NCI-H1105 treated with DMSO at 0.1 percent for 48 hours (cell line): ENCODE measurements around the gene COX7A1.
"Not testable (repeated sequence)": the region's sequence is repeated elsewhere in the genome, so short reads cannot be mapped to it uniquely, and the experiment has no call there.

ENCODE experiments used
- DNase-seq: peaks from one replicate; lab custom pipeline; 2025; lab: John Stamatoyannopoulos, UW

Gene COX7A1

GRCh38 chr19:36152352-36153091 lies at the start of gene COX7A1:
Gene COX7A1, minus strand, starts transcription at chr19:36152447. Its CDS starts 40 bp downstream, at chr19:36152407.
- no peak for DNase-seq

DNA sequence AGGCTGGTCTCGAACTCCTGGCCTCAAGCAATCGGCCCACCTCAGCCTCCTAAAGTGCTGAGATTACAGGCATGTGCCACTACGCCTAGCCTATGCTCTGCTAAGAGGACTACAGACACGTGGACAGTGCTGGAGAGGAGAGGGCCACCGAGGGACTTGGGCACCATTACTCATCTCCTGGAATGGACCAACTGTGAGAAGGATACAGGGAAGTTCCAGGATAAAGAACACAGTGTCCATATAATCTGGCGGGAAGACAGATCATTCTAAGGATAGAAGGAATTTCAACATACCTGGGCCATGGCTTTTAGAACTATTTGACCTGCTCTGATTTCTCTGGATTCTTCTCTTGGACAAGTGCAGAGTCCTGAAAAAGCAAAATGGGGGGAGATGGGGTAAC lies 49.4 kb upstream of the COX7A1 start:
- DNase-seq: no peak

DNA sequence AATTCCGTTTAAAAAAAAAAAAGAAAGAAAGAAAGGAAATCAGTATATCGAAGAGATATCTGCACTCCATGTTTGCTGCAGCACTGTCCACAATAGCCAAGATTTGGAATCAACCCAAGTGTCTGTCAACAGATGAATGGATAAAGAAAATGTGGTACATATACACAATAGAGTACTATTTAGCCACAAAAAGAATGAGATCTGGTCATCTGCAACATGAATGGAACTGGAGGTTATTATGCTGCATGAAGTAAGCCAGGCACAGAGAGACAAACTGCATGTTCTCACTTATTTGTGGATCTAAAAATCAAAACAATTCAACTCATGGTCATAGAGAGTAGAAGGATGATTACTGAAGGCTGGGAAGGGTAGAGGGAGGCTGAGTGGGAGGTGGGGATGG lies 45.9 kb upstream of the COX7A1 start:
- DNase-seq: no peak

DNA sequence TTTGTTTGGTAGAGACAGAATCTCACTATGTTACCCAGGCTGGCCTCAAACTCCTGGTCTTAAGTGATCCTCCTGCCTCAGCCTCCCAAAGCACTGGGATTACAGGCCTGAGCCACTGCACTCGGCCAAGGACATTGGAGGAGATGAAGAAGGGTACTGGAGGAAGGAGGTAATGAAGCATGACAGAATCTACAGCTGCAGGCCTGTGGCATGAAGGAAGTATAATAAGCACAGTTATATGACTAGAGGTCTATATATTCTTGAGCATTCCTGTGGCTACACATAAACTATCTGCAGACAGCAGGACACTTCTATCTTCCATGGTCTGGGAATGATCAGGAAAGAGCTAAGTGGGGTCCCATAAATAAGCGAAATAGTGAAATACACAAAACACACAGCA lies 44.0 kb upstream of the COX7A1 start:
- DNase-seq: no peak

- not testable (repeated sequence) for DNase-seq
Observed at GRCh38 chr19:36186722-36187121, 34.5 kb upstream of the COX7A1 start.

DNA sequence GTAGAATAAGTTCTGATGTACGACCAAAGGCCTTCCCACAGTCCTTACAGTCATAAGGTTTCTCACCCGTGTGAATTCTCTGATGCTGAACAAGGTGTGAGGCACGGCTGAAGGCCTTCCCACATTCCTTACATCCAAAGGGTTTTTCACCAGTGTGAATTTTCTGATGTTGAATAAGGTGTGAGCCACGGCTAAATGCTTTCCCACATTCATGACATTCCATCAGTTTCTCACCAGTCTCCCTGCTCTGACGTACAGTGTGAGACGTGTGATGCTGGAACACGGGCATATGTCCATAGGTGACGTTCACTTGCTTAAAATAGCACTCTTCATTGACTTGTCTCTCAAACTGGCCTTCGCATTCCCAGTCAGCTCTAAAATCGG lies 31.0 kb upstream of the COX7A1 start:
- DNase-seq: no peak

DNA sequence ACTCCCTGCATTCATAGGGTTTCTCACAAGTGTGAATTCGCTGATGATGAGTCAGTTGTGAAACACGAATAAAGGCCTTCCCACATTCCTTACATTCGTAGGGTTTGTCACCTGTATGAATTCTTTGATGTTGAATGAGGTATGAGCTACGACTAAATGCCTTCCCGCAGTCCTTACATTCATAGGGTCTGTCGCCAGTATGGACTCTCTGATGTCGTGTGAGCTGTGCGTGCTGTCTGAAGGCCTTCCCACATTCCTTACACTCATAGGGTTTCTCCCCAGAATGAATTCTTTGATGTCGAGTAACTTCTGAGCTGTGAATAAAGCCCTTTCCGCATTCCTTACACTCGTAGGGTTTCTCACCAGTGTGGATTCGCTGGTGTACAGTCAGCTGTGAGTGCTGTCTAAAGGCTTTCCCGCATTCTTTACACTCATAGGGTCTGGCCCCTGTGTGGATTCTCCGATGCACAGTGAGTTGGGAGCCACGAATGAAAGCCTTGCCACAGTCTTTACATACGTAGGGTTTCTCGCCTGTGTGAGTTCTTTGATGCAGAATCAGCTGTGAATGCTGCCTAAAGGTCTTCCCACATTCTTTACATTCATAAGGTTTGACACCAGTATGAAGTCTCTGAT lies 30.5 kb upstream of the COX7A1 start:
- DNase-seq: no peak

DNA sequence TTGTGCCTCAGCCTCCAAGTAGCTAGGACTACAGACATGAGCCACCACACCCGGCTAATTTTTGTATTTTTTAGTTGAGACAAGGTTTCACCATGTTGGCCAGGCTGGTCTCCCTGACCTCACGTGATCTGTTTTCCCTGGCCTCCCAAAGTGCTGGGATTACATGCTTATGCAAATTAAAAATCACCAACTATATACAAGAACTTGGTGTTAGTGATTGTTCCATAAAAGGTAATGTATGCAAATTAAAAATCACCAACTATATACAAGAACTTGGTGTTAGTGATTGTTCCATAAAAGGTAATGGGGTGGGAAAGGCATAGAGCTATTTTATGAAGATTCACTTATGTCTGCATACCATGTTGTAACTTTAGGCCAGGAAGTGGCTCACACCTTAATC lies 26.8 kb upstream of the COX7A1 start:
- DNase-seq: not testable (repeated sequence)

GRCh38 chr19:36173846-36174245 lies 21.6 kb upstream of the COX7A1 start:
- not testable (repeated sequence) for DNase-seq

- DNase-seq: no peak
Observed at GRCh38 chr19:36172852-36173251, 20.6 kb upstream of the COX7A1 start.

- DNase-seq: peak; percentile 95
Observed at GRCh38 chr19:36169084-36169760, 17.0 kb upstream of the COX7A1 start.

DNA sequence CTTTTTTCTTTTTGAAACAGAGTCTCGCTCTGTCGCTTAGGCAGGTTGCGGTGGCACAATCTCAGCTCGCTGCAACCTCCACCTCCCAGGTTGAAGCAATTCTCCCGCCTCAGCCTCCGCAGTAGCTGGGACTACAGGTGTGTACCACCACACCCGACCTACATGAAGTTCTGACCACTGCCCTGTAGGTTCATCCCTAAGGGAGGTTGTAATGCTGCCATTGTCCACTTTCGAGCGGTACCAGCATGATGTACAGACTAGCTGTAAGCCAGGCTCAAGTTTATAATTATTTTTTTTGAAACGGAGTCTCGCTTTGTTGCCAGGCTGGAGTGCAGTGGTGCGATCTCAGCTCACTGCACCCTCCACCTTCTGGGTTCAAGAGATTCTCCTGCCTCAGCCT lies 11.6 kb upstream of the COX7A1 start:
- no peak for DNase-seq

DNA sequence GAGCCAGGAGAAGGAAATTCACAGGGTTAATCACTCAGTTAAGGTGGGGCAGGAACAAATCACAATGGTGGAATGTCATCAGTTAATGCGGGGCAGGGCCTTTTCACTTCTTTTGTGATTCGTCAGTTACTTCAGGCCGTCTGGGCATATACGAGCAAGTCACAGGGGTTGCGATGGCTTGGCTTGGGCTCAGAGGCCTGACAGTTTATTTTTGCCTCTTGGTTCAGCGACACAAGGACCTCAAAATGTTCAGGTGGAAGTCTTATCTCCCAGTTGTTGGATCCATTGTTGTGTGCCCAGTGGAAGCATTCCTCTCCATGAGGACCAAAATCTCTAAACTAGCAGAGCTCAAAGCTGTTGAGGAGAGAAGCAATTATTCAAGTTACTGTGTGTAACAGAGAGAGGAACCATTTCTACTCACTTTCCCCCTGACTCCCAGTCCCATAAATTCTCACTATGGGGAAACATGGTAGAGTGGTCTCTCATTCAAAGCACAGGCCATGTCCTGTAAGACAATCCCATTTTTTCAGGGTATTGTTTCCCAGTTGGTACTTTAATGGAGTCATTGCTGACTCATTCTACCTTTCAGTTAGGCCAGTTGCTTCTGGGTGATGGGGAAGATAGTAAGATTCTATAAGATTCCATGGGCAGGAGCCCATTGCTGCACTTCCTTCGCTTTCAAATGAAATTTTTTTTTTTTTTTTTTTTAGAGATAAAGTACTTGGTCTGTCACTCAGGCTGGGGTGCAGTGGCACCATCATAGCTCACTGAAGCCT lies 8.8 kb upstream of the COX7A1 start:
- DNase-seq: no peak

GRCh38 chr19:36153126-36153525 lies 879 bp upstream of the COX7A1 start:
- no peak for DNase-seq

GRCh38 chr19:36152019-36152351 lies 262 bp downstream of the COX7A1 start:
- no peak for DNase-seq

- DNase-seq: no peak
Observed at GRCh38 chr19:36151144-36152018, 866 bp downstream of the COX7A1 start.

- DNase-seq: no peak
Observed at GRCh38 chr19:36150586-36150985, 1.7 kb downstream of the COX7A1 start.

- no peak for DNase-seq
Observed at GRCh38 chr19:36149673-36150406, 2.4 kb downstream of the COX7A1 start.

DNA sequence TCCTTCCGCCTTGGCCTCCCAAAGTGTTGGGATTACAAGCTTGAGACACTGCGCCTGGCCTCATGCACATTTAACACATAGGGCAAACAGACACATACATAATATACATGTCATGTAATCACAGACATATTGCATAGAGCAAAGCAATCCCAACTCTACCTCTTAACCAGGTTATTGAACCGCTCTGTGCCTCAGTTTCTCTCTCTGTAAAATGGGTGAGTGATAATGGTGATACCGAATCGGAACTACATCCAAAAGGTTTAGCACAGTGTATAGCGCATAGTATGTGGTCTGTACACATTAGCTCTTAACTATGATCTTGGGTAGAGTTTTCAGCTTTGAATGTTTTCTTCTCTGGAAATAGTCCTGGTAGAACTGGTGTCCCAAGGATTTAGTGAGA lies 7.6 kb downstream of the COX7A1 start:
- DNase-seq: no peak

- DNase-seq: no peak
Observed at GRCh38 chr19:36142496-36142895, 9.8 kb downstream of the COX7A1 start.

DNA sequence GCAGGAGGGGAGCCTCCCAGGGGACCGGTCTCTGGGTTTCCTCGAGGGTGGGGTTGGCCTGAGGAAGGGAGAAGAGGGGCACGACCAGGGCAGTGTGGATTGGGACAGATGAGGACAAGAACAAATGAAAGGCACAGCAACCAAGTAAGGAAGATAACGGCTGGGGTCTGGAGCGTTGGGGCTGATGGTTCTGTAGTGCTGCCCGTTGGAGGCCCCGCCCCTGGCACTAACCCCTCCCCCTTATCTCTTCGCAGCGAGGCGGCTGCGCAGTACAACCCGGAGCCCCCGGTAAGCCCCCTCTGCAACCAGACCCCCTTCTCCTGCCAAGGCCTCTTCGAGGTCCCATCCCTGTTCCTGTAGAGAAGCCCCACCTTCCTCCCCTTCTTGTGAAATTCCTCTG lies 10.2 kb downstream of the COX7A1 start:
- no peak for DNase-seq
